H1 (cell line): ENCODE measurements around the gene EXOG. TPM values are rescaled to one million over a fixed set of nuclear protein-coding genes. Genes with fewer than 3 reads are reported as not detected.

Source experiments
- CTCF ChIA-PET: fragments of 300-600 bp; sonication (Branson Sonifier 250); formaldehyde crosslinking; loops from one replicate; lab custom pipeline; 2021; ENCODE audit not compliant: partially characterized antibody; lab: Charles Lee
- POLR2A ChIA-PET: fragments of 300-600 bp; sonication (Branson Sonifier 250); formaldehyde crosslinking; loops from one replicate; lab custom pipeline; 2021; ENCODE audit warnings: inconsistent platforms; ENCODE audit not compliant: partially characterized antibody; lab: Charles Lee
- DNase-seq, 2 experiments: peaks; one replicate each; pipeline versions ENCODE4 v3.0.0 to v3.0.0-alpha.2; 2010 to 2022; ENCODE audit warnings: low spot score in 2 of 2, low read depth in 1 of 2, mixed read lengths in 1 of 2
- FAIRE-seq: peaks from 2 replicates; lab custom pipeline; 2011; peaks lifted over from hg19 to GRCh38; lab: Jason Lieb, UNC
- H2AFZ ChIP-seq: 2 replicates; pipeline ENCODE4 v1.8.1; 2012; ENCODE audit warnings: low read length, inconsistent platforms
- H2AK5ac ChIP-seq: 2 replicates; pipeline ENCODE4 v1.6.1; 2013; ENCODE audit warnings: low read depth, low read length
- H2BK120ac ChIP-seq: replicated peaks from 2 replicates; pipeline ENCODE3; 2013; ENCODE audit warnings: low read depth, low read length, inconsistent platforms
- H2BK12ac ChIP-seq: 2 replicates; pipeline ENCODE4 v1.6.1; 2013; ENCODE audit warnings: low read depth, low read length
- H2BK15ac ChIP-seq: 2 replicates; pipeline ENCODE4 v1.6.1; 2013; ENCODE audit warnings: low read length
- H2BK20ac ChIP-seq: 2 replicates; pipeline ENCODE4 v1.6.1; 2013; ENCODE audit warnings: low read length
- H2BK5ac ChIP-seq: 2 replicates; pipeline ENCODE4 v1.6.1; 2013; ENCODE audit warnings: low read depth, low read length
- H3K14ac ChIP-seq: 2 replicates; pipeline ENCODE4 v1.6.1; 2013; ENCODE audit warnings: inconsistent platforms; ENCODE audit not compliant: insufficient read length
- H3K18ac ChIP-seq: 2 replicates; pipeline ENCODE4 v1.6.1; 2013; ENCODE audit warnings: low read length; ENCODE audit errors: extremely low read depth
- H3K23ac ChIP-seq: 2 replicates; pipeline ENCODE4 v1.6.1; 2013; ENCODE audit warnings: inconsistent platforms; ENCODE audit not compliant: insufficient read length
- H3K23me2 ChIP-seq: 2 replicates; pipeline ENCODE4 v1.6.1; 2013; ENCODE audit warnings: low read depth, low read length
- H3K27ac ChIP-seq: 2 replicates; pipeline ENCODE4 v1.6.1; 2011; ENCODE audit warnings: low read depth, low read length, inconsistent platforms
- H3K27me3 ChIP-seq, 4 experiments: replicated peaks in 1 of 4; 1 replicate in 1 of 4; 2 replicates in 3 of 4; pipeline versions ENCODE4 v1.6.1 to v1.8.1; 2011 to 2013; ENCODE audit warnings: low read length in 3 of 4, mild to moderate bottlenecking in 3 of 4, inconsistent platforms in 2 of 4, mixed read lengths in 2 of 4, moderate library complexity in 1 of 4; ENCODE audit not compliant: control insufficient read depth in 3 of 4, insufficient read depth in 3 of 4; ENCODE audit errors: extremely low read depth in 1 of 4
- H3K36me3 ChIP-seq, 4 experiments: 2 replicates each; pipeline versions ENCODE4 v1.6.1 to v1.8.1; 2011 to 2013; ENCODE audit warnings: mild to moderate bottlenecking in 4 of 4, low read length in 3 of 4, moderate library complexity in 2 of 4, control low read depth in 1 of 4, inconsistent platforms in 1 of 4; ENCODE audit not compliant: insufficient read depth in 4 of 4, control insufficient read depth in 2 of 4
- H3K4ac ChIP-seq: replicated peaks from 2 replicates; pipeline ENCODE3; 2013; ENCODE audit warnings: low read length, low read depth, mixed read lengths, inconsistent platforms; ENCODE audit not compliant: insufficient read length
- H3K4me1 ChIP-seq, 4 experiments: replicated peaks in 1 of 4; 1 replicate in 1 of 4; 2 replicates in 3 of 4; pipeline versions ENCODE4 v1.6.1 to v1.8.1; 2011 to 2013; ENCODE audit warnings: low read length in 3 of 4, inconsistent platforms in 2 of 4, mixed read lengths in 1 of 4; ENCODE audit not compliant: insufficient read depth in 4 of 4, control insufficient read depth in 3 of 4
- H3K4me2 ChIP-seq, 2 experiments: 2 replicates each; pipeline versions ENCODE4 v1.6.1 to v1.8.1; 2011 to 2013; ENCODE audit warnings: low read depth in 2 of 2, low read length in 2 of 2, control low read depth in 1 of 2, inconsistent platforms in 1 of 2, mild to moderate bottlenecking in 1 of 2; ENCODE audit not compliant: insufficient read depth in 1 of 2
- H3K4me3 ChIP-seq, 4 experiments: fragments of 200-600, 300-600 bp in 1 of 4; sonication (generic), shearing (Covaris generic), sonication (Bioruptor Twin) in 1 of 4; 2 replicates each; pipeline versions ENCODE4 v1.5.1 to v1.8.1; 2011 to 2016; ENCODE audit warnings: low read length in 4 of 4, low read depth in 3 of 4, control low read depth in 2 of 4, inconsistent platforms in 2 of 4, mild to moderate bottlenecking in 2 of 4, mixed read lengths in 1 of 4, moderate library complexity in 1 of 4; ENCODE audit not compliant: insufficient read depth in 2 of 4; ENCODE audit errors: extremely low read depth in 1 of 4
- H3K56ac ChIP-seq: replicated peaks from 2 replicates; pipeline ENCODE3; 2013; ENCODE audit warnings: low read depth, mild to moderate bottlenecking, mixed read lengths, low read length, inconsistent platforms; ENCODE audit not compliant: insufficient read length
- H3K79me1 ChIP-seq: 2 replicates; pipeline ENCODE4 v1.6.1; 2013; ENCODE audit warnings: low read depth, low read length, control low read depth
- H3K79me2 ChIP-seq, 2 experiments: 2 replicates each; pipeline versions ENCODE4 v1.6.1 to v1.8.1; 2012 to 2013; ENCODE audit warnings: low read length in 2 of 2, mild to moderate bottlenecking in 2 of 2, inconsistent platforms in 1 of 2; ENCODE audit not compliant: insufficient read depth in 2 of 2, control insufficient read depth in 1 of 2
- H3K9ac ChIP-seq, 4 experiments: replicated peaks in 1 of 4; 1 replicate in 1 of 4; 2 replicates in 3 of 4; pipeline versions ENCODE4 v1.6.1 to v1.8.1; 2011 to 2013; ENCODE audit warnings: low read depth in 3 of 4, low read length in 3 of 4, control low read depth in 2 of 4, mild to moderate bottlenecking in 2 of 4, moderate library complexity in 2 of 4, inconsistent platforms in 1 of 4; ENCODE audit errors: extremely low read depth in 1 of 4
- H3K9me3 ChIP-seq, 2 experiments: 2 replicates each; pipeline versions ENCODE4 v1.6.1 to v1.8.1; 2012 to 2013; ENCODE audit warnings: mild to moderate bottlenecking in 2 of 2, moderate library complexity in 2 of 2, control low read depth in 1 of 2, inconsistent platforms in 1 of 2, low read depth in 1 of 2, low read length in 1 of 2, mixed read lengths in 1 of 2; ENCODE audit not compliant: insufficient read depth in 2 of 2
- H4K20me1 ChIP-seq, 2 experiments: replicated peaks in 1 of 2; 2 replicates each; pipeline versions ENCODE3 to v1.8.1; 2011 to 2013; ENCODE audit warnings: inconsistent platforms in 2 of 2, low read length in 2 of 2, mild to moderate bottlenecking in 1 of 2; ENCODE audit not compliant: insufficient read depth in 2 of 2, control insufficient read depth in 1 of 2
- H4K5ac ChIP-seq: 2 replicates; pipeline ENCODE4 v1.6.1; 2013; ENCODE audit warnings: low read length, low read depth, mixed read lengths, inconsistent platforms; ENCODE audit not compliant: insufficient read length
- H4K8ac ChIP-seq: 2 replicates; pipeline ENCODE4 v1.8.0; 2013; ENCODE audit warnings: mild to moderate bottlenecking, moderate library complexity, low read length, inconsistent platforms; ENCODE audit not compliant: insufficient read depth; ENCODE audit errors: extremely low read depth
- H4K91ac ChIP-seq: replicated peaks from 2 replicates; pipeline ENCODE3; 2013; ENCODE audit warnings: low read length, mixed read lengths, inconsistent platforms; ENCODE audit not compliant: insufficient read length
- ASH2L ChIP-seq: fragments of 200-600, 300-600 bp; sonication (generic); IDR thresholded peaks from one replicate; pipeline ENCODE4 v1.7.1; 2017; ENCODE audit warnings: low read length
- CHD2 ChIP-seq: IDR thresholded peaks from 2 replicates; pipeline ENCODE4 v1.6.1; 2012; ENCODE audit warnings: low read length, improper control_type of control experiment
- POLR2AphosphoS5 ChIP-seq: IDR thresholded peaks from 2 replicates; pipeline ENCODE4 v1.6.1; 2011; ENCODE audit warnings: low read depth, low read length
- SP1 ChIP-seq: IDR thresholded peaks from 2 replicates; pipeline ENCODE4 v1.6.1; 2011; ENCODE audit warnings: low read depth, low read length
- SUZ12 ChIP-seq: fragments of 200-600 bp; sonication (generic); IDR thresholded peaks from 2 replicates; pipeline ENCODE4 v1.6.1; 2012; ENCODE audit warnings: mild to moderate bottlenecking, inconsistent platforms, low read length, moderate library complexity, mixed read lengths
- TAF7 ChIP-seq: optimal IDR thresholded peaks from 2 replicates; pipeline ENCODE3; 2011; ENCODE audit warnings: low read depth, mild to moderate bottlenecking, inconsistent platforms, low read length, moderate library complexity, borderline replicate concordance
- TCF12 ChIP-seq: IDR thresholded peaks from 2 replicates; pipeline ENCODE4 v1.6.1; 2011; ENCODE audit warnings: low read depth, mild to moderate bottlenecking, low read length
- YY1 ChIP-seq: IDR thresholded peaks from 2 replicates; pipeline ENCODE4 v1.6.1; 2011; ENCODE audit warnings: low read depth, mild to moderate bottlenecking, low read length
- ZNF274 ChIP-seq: IDR thresholded peaks from 2 replicates; pipeline ENCODE4 v1.7.0; 2012; ENCODE audit warnings: low read length, borderline replicate concordance; ENCODE audit errors: extremely low read depth
- WGBS, 2 experiments: shearing (Covaris generic) in 1 of 2; methylation state at CpG; one replicate each; pipeline versions ENCODE4 v1.1.6 to v1.1.7; 2013 to 2015; ENCODE audit warnings: low lambda C conversion rate in 2 of 2, mixed read lengths in 2 of 2, inconsistent platforms in 1 of 2, low coverage in 1 of 2, missing lambda C conversion rate in 1 of 2; ENCODE audit not compliant: insufficient replicate concordance in 2 of 2, insufficient coverage in 1 of 2, insufficient read length in 1 of 2; ENCODE audit errors: extremely low coverage in 1 of 2, missing lambda C conversion rate in 1 of 2; 5-methylcytosine and 5-hydroxymethylcytosine counted together
- polyA plus RNA-seq, 7 experiments: library from polyadenylated mRNA; depleted of rRNA in 3 of 7; stranded (reverse) in 5 of 7; unstranded in 2 of 7; fragments of >200 nt in 5 of 7; fragments of 200-250 nt in 2 of 7; gene quantifications; 1 replicate in 5 of 7; 2 replicates in 1 of 7; 4 replicates in 1 of 7; pipeline versions ENCODE4 v1.2.1 to v1.2.3, GENCODE V29; 2011 to 2013; ENCODE audit warnings: missing spikeins in 2 of 7, mixed read lengths in 2 of 7
- total RNA-seq: library from RNA; stranded (reverse); fragmentation: NEBNext Ultra II Directional; extraction: Animal tissue kit (Norgen Biotek cat#: 25700); gene quantifications from 2 replicates; pipeline ENCODE4 v1.2.1, GENCODE V29; 2021
- TF ChIP-seq, protein P1 (sequence below), 3 experiments: IDR thresholded peaks; 1 replicate in 2 of 3; 2 replicates in 1 of 3; pipeline versions ENCODE4 v1.5.1 to v1.6.1; 2011; ENCODE audit warnings: low read length in 3 of 3, mild to moderate bottlenecking in 3 of 3, inconsistent platforms in 2 of 3, low read depth in 1 of 3, moderate library complexity in 1 of 3; ENCODE audit not compliant: insufficient read depth in 1 of 3; ENCODE audit errors: control extremely low read depth in 1 of 3
- TF ChIP-seq, protein P2 (sequence below): IDR thresholded peaks from 2 replicates; pipeline ENCODE4 v1.6.1; 2011; ENCODE audit warnings: low read length, improper control_type of control experiment

EXOG gene
- total and polyA plus RNA-seq, 2 of the 8 experiments (the other 6 are each of a cell fraction or from before 2014, with no cell fraction given), result 7.2 to 12.9 TPM

DNA sequence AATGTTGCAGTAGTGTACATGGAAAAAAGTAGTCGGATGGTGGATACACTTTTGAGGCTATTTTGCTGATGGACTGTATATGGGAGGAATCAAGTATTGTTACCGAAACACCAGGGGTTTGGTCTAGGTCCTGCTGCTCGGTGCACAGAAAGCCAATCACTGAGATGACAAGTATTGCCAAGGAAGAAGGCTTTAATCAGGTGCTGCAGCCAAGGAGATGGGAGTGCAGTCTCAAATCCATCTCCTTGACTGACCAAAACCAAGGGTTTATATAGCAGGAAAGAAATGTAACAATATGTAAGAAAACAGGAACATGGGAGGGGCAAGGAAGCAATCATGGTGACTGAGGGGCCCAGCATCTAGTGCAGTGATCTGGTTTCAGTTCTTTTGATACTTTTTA is 45.3 kb upstream of the EXOG start:
- Histone ChIP-seq H3K79me1 (0 out of 2 replicates have a peak, but pooled peaks cover 3% of the 10 kb centered on the region), H2BK12ac (no peak overlapping the region), H3K18ac (no peak overlapping the region), H4K5ac (no peak overlapping the region), H3K36me3 (no peaks in the 10 kb centered on the region; a peak in 1 of 8 replicates), H3K14ac (no peak overlapping the region), H4K8ac (no peak overlapping the region), H2BK20ac (no peak overlapping the region), H2BK15ac (no peak overlapping the region), H3K4me2 (no peak overlapping the region), H3K79me2 (peaks cover 6 to 17% of the 10 kb centered on the region in 2 experiments; a peak in 3 of 4 replicates), H3K4ac (no peak overlapping the region), H2BK120ac (no peak overlapping the region), H3K9me3 (0 out of 4 replicates have a peak, but pooled peaks cover 0 to 5% of the 10 kb centered on the region in 2 experiments), H2BK5ac (no peak overlapping the region), H3K27ac (no peak overlapping the region), H4K91ac (no peak overlapping the region), H3K4me3 (no peak overlapping the region), H3K27me3 (no peaks in the 10 kb centered on the region), H3K56ac (no peak overlapping the region), H3K23me2 (peaks cover 19% of the 10 kb centered on the region), H2AFZ (no peak overlapping the region), H2AK5ac (no peak overlapping the region), H3K23ac (no peak overlapping the region), H3K9ac (no peak overlapping the region), H4K20me1 (peaks cover 2 to 6% of the 10 kb centered on the region in 2 experiments), H3K4me1 (peaks cover 4 to 6% (median 4%) of the 10 kb centered on the region in 4 experiments)
- DNase-seq (no peak), FAIRE-seq (no peak)
- POLR2A ChIA-PET, result no interaction called here
- 94% methylated on average over 3 of the region's 3 CpGs; no CpG with 5 or more reads in 1 of the 2 experiments for WGBS, 2 experiments
- CTCF ChIA-PET, result interaction anchor here (2.2 kb wide), 1 partner anchor 105 kb away, joined by 4 read pairs; no protein-coding TSS in a partner anchor
- no peak for TF ChIP-seq CHD2
- TF ChIP-seq, protein P1, sequence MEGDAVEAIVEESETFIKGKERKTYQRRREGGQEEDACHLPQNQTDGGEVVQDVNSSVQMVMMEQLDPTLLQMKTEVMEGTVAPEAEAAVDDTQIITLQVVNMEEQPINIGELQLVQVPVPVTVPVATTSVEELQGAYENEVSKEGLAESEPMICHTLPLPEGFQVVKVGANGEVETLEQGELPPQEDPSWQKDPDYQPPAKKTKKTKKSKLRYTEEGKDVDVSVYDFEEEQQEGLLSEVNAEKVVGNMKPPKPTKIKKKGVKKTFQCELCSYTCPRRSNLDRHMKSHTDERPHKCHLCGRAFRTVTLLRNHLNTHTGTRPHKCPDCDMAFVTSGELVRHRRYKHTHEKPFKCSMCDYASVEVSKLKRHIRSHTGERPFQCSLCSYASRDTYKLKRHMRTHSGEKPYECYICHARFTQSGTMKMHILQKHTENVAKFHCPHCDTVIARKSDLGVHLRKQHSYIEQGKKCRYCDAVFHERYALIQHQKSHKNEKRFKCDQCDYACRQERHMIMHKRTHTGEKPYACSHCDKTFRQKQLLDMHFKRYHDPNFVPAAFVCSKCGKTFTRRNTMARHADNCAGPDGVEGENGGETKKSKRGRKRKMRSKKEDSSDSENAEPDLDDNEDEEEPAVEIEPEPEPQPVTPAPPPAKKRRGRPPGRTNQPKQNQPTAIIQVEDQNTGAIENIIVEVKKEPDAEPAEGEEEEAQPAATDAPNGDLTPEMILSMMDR (IDR thresholded peaks at IDR 0.05; ENCODE audit: control extremely low read depth in 1 of 3, insufficient read depth in 1 of 3, low read depth in 1 of 3, low read length in 3 of 3), result no peak
- no peak for TF ChIP-seq YY1
- no peak for TF ChIP-seq POLR2AphosphoS5
- TF ChIP-seq SUZ12, result no peak
- no peak for TF ChIP-seq ZNF274
- no peak for TF ChIP-seq TAF7
- TF ChIP-seq, protein P2, sequence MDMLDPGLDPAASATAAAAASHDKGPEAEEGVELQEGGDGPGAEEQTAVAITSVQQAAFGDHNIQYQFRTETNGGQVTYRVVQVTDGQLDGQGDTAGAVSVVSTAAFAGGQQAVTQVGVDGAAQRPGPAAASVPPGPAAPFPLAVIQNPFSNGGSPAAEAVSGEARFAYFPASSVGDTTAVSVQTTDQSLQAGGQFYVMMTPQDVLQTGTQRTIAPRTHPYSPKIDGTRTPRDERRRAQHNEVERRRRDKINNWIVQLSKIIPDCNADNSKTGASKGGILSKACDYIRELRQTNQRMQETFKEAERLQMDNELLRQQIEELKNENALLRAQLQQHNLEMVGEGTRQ, result no peak
- TF ChIP-seq ASH2L, result no peak
- no peak for TF ChIP-seq TCF12
- no peak for TF ChIP-seq SP1
